Measurements from ENCODE around the gene AGBL4.

AGBL4 gene

GRCh38 chr1:48853006-48853405 lies 1170.7 kb downstream of the AGBL4 start:
- TF ChIP-seq CTCF (IDR thresholded peaks at IDR 0.05; ENCODE audit: low read depth, low read length, missing control alignments) = no peak
- no peak for DNase-seq (ENCODE audit: low read depth)
- H3K4me3 ChIP-seq (ENCODE audit: low read depth, low read length) = no peak overlapping the region

GRCh38 chr1:48851638-48852037 lies 1172.1 kb downstream of the AGBL4 start:
- no peak for TF ChIP-seq CTCF (IDR thresholded peaks at IDR 0.05; ENCODE audit: low read depth, low read length, missing control alignments)
- no peak overlapping the region for H3K4me3 ChIP-seq (ENCODE audit: low read depth, low read length)
- DNase-seq (ENCODE audit: low read depth) = no peak

GRCh38 chr1:48848035-48848434 lies 1175.7 kb downstream of the AGBL4 start:
- no peak overlapping the region for H3K4me3 ChIP-seq (ENCODE audit: low read depth, low read length)
- no peak for DNase-seq (ENCODE audit: low read depth)
- no peak for TF ChIP-seq CTCF (IDR thresholded peaks at IDR 0.05; ENCODE audit: low read depth, low read length, missing control alignments)

GRCh38 chr1:48846441-48846840 lies 1177.3 kb downstream of the AGBL4 start:
- H3K4me3 ChIP-seq (ENCODE audit: low read depth, low read length) = no peak overlapping the region
- DNase-seq (ENCODE audit: low read depth) = no peak
- no peak for TF ChIP-seq CTCF (IDR thresholded peaks at IDR 0.05; ENCODE audit: low read depth, low read length, missing control alignments)

DNA sequence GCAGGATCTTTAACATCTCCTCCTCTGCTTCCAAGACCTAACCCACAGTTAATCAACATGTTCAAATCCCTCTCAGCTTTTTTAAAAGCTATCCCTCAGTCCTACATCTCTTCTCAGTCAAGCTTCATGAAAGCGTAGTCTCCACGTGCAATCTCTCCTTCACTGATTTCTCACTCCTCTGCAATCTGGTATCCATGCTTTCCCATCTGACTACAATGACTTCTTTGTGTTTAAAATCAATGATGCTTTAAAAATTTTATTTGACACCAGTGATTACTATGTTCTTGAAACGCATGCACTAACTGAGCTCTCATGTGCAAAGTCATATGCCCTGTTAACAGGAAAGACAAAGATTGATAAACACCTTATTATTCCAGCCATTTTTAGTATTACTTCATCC lies 1179.6 kb downstream of the AGBL4 start:
- no peak for DNase-seq (ENCODE audit: low read depth)
- TF ChIP-seq CTCF (IDR thresholded peaks at IDR 0.05; ENCODE audit: low read depth, low read length, missing control alignments) = no peak
- no peak overlapping the region for H3K4me3 ChIP-seq (ENCODE audit: low read depth, low read length)

GRCh38 chr1:48841966-48842365 lies 1181.8 kb downstream of the AGBL4 start:
- TF ChIP-seq CTCF (IDR thresholded peaks at IDR 0.05; ENCODE audit: low read depth, low read length, missing control alignments) = no peak
- H3K4me3 ChIP-seq (ENCODE audit: low read depth, low read length) = no peak overlapping the region
- DNase-seq (ENCODE audit: low read depth) = no peak

DNA sequence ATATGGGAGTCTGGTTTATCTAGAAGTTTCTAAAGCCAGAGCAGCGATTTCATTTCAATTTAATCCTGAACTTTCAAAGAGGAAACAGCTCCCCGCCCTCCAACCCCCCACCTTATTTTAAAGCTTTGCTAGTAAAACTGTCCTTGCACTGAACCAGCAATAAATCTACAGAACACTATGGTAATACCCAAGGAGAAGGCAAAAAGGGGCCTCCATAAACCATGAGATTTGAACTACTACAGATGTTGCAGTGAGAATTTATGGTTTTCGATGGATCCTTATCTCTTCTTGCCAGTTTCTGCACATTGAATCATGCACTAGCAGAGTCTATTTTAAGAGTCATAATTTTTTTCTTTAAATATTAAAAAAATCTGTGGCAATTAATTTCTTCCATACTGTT lies 1182.3 kb downstream of the AGBL4 start:
- no peak for TF ChIP-seq CTCF (IDR thresholded peaks at IDR 0.05; ENCODE audit: low read depth, low read length, missing control alignments)
- no peak overlapping the region for H3K4me3 ChIP-seq (ENCODE audit: low read depth, low read length)
- no peak for DNase-seq (ENCODE audit: low read depth)
